GM20000 (cell line): Measurements from ENCODE around the gene CAPN1.

ENCODE experiments used
- DNase-seq: peaks from one replicate; pipeline ENCODE4 v3.0.0; 2012; ENCODE audit warnings: low spot score
- CTCF ChIP-seq: IDR thresholded peaks from 2 replicates; pipeline ENCODE4 v1.5.1; 2012; ENCODE audit warnings: mild to moderate bottlenecking, control low read depth; ENCODE audit errors: extremely low read depth, missing control alignments

Gene CAPN1

DNA sequence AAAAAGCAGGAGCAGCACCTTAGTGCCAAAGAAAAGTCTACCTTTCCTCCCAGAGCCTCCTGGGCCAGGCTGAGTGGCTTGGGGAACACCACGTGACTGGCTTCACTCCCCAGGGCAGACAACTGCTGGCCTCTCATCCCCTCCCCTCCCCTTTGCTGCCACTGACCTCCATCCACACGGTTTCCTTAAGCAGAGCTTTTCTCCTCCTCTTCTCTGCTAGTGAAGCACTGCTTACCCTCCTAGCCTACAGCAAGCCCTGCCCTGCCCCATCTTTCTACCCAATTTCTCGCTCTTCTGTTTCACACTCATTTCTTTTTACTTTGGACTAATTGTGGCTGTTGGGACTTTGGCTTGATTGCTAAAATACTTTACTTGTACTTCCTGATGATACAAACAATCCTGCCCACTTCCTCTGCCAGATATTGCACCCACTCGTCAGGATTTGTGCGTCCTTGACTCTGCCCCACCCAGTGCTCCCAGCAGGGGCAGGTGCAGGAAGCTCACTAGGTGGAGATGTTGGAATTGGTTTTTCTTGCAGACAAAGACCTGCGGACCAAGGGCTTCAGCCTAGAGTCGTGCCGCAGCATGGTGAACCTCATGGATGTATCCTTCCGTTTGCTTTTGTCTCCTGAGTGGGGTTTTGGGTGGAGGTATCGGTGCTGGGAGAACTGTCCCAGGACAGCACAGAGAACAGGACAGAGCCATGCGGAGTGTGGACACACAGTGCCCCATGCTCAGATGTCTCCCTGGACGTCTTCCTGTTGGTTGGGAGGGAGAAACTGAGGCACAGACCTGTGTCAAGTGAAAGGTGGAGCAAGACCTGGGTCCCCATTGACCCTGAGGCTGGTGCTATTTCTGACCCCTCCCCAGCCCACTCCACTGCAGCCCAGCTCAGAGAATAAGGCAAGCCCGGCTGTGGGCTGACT lies 27.3 kb downstream of the CAPN1 start:
- no peak for DNase-seq

GRCh38 chr11:65209711-65210360 lies 28.1 kb downstream of the CAPN1 start:
- TF ChIP-seq CTCF = no peak
- no peak for DNase-seq

More for the DNA sequence above, 27.3 kb downstream of the CAPN1 start:
- no peak for TF ChIP-seq CTCF

GRCh38 chr11:65210361-65210731 lies 28.6 kb downstream of the CAPN1 start:
- no peak for TF ChIP-seq CTCF
- no peak for DNase-seq

GRCh38 chr11:65210748-65211147 lies 29.0 kb downstream of the CAPN1 start:
- no peak for TF ChIP-seq CTCF
- no peak for DNase-seq

GRCh38 chr11:65211293-65212105 lies 29.8 kb downstream of the CAPN1 start:
- no peak for DNase-seq
- TF ChIP-seq CTCF = no peak

GRCh38 chr11:65212226-65212801 lies 30.6 kb downstream of the CAPN1 start:
- TF ChIP-seq CTCF = no peak

More at GRCh38 chr11:65212226-65212801, 30.6 kb downstream of the CAPN1 start:
- no peak for DNase-seq
